Inferior parietal cortex (tissue), 1 donor: Measurements from ENCODE around the gene NMNAT1.
A peak's percentile ranks its signal among the peaks of the same experiment; 100 is the strongest.
"Not testable (repeated sequence)": the region's sequence is repeated elsewhere in the genome, so short reads cannot be mapped to it uniquely, and the experiment has no call there.

Experiments
- DNase-seq: peaks from one replicate; pipeline ENCODE4 v3.0.0-alpha.2; 2016; ENCODE audit errors: extremely low spot score

The NMNAT1 gene

GRCh38 chr1:9920606-9921005 lies 22.7 kb upstream of the NMNAT1 start:
- no peak for DNase-seq

- DNase-seq: no peak
These were observed 20.9 kb upstream of the NMNAT1 start for GRCh38 chr1:9922342-9922741.

- DNase-seq: no peak
These were observed 16.0 kb upstream of the NMNAT1 start for GRCh38 chr1:9927259-9927658.

GRCh38 chr1:9929431-9930385 lies 13.6 kb upstream of the NMNAT1 start:
- peak; percentile 74 for DNase-seq

- peak; percentile 57 for DNase-seq
These were observed 806 bp upstream of the NMNAT1 start for GRCh38 chr1:9942399-9942938.

GRCh38 chr1:9946315-9946714 lies 3.0 kb downstream of the NMNAT1 start:
- no peak for DNase-seq

- no peak for DNase-seq
These were observed 14.5 kb downstream of the NMNAT1 start for GRCh38 chr1:9957726-9958125.

- DNase-seq: no peak
These were observed 16.7 kb downstream of the NMNAT1 start for GRCh38 chr1:9960011-9960410.

- no peak for DNase-seq
These were observed 17.7 kb downstream of the NMNAT1 start for GRCh38 chr1:9960706-9961562.

GRCh38 chr1:9984253-9984652 lies 41.0 kb downstream of the NMNAT1 start:
- DNase-seq: peak; percentile 35

GRCh38 chr1:9985001-9985400 lies 41.7 kb downstream of the NMNAT1 start:
- no peak for DNase-seq

- DNase-seq: no peak
These were observed 46.5 kb downstream of the NMNAT1 start for GRCh38 chr1:9989773-9990172.

- no peak for DNase-seq
These were observed 47.7 kb downstream of the NMNAT1 start for GRCh38 chr1:9990944-9991343.

GRCh38 chr1:9992910-9993309 lies 49.6 kb downstream of the NMNAT1 start:
- DNase-seq: no peak

- no peak for DNase-seq
These were observed 50.3 kb downstream of the NMNAT1 start for GRCh38 chr1:9993561-9994075.

- no peak for DNase-seq
These were observed 53.6 kb downstream of the NMNAT1 start, which contains the start of gene RBP7 for GRCh38 chr1:9996624-9997582. RBP7 (plus strand) TSS chr1:9997228; CDS start chr1:9997259, 31 bp downstream.

- DNase-seq: peak; percentile 58
These were observed 57.9 kb downstream of the NMNAT1 start for GRCh38 chr1:10001016-10001665.

GRCh38 chr1:10005248-10005647 lies 62.0 kb downstream of the NMNAT1 start:
- not testable (repeated sequence) for DNase-seq

GRCh38 chr1:10007169-10007568 lies 63.9 kb downstream of the NMNAT1 start:
- DNase-seq: no peak

- DNase-seq: no peak
These were observed 70.7 kb downstream of the NMNAT1 start for GRCh38 chr1:10014016-10014415.
